ENCODE measurements around the gene PHC1.

DNA sequence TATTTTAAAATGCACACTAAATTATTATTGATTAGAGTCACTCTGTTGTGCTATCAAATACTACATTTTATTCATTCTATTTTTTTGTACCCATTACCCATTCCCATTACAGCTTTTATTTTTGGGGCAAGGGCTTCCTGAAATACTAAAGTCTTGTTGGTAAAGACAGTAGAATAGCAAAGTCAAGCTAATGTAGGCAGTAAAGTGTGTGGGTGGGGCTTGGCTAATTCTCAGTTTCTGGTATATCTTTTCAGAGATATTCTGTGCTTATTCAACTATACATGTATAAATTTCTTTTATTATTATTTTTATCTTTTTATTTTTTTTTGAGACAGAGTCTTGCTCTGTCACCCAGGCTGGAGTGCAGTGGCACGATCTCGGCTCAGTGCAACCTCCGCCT, 22.3 kb upstream of the PHC1 start:
- TF ChIP-seq, protein P1, sequence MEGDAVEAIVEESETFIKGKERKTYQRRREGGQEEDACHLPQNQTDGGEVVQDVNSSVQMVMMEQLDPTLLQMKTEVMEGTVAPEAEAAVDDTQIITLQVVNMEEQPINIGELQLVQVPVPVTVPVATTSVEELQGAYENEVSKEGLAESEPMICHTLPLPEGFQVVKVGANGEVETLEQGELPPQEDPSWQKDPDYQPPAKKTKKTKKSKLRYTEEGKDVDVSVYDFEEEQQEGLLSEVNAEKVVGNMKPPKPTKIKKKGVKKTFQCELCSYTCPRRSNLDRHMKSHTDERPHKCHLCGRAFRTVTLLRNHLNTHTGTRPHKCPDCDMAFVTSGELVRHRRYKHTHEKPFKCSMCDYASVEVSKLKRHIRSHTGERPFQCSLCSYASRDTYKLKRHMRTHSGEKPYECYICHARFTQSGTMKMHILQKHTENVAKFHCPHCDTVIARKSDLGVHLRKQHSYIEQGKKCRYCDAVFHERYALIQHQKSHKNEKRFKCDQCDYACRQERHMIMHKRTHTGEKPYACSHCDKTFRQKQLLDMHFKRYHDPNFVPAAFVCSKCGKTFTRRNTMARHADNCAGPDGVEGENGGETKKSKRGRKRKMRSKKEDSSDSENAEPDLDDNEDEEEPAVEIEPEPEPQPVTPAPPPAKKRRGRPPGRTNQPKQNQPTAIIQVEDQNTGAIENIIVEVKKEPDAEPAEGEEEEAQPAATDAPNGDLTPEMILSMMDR (IDR thresholded peaks at IDR 0.05): no peak
- no peak for TF ChIP-seq EP300 (IDR thresholded peaks at IDR 0.05)
